ENCODE data around the gene C10orf105. TPM values are rescaled to one million over a fixed set of nuclear protein-coding genes. Genes with fewer than 3 reads are reported as not detected.

C10orf105 gene
- total and polyA plus RNA-seq, 12 donors, result 0.03 to 0.16 (median 0.07) TPM; not detected in 5

- no peak for DNase-seq
- intact Hi-C loops (cut with DNase I), result no loop called here
- peak overlapping the region in 2 of 10 donors; percentile 76 to 86 for H3K27ac ChIP-seq
- no peak overlapping the region for H3K4me3 ChIP-seq
- H3K27me3 ChIP-seq, result no peaks in the 10 kb centered on the region
- TF ChIP-seq, protein P1, sequence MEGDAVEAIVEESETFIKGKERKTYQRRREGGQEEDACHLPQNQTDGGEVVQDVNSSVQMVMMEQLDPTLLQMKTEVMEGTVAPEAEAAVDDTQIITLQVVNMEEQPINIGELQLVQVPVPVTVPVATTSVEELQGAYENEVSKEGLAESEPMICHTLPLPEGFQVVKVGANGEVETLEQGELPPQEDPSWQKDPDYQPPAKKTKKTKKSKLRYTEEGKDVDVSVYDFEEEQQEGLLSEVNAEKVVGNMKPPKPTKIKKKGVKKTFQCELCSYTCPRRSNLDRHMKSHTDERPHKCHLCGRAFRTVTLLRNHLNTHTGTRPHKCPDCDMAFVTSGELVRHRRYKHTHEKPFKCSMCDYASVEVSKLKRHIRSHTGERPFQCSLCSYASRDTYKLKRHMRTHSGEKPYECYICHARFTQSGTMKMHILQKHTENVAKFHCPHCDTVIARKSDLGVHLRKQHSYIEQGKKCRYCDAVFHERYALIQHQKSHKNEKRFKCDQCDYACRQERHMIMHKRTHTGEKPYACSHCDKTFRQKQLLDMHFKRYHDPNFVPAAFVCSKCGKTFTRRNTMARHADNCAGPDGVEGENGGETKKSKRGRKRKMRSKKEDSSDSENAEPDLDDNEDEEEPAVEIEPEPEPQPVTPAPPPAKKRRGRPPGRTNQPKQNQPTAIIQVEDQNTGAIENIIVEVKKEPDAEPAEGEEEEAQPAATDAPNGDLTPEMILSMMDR (IDR thresholded peaks at IDR 0.05), result no peak
- 94 to 96% methylated on average over 17 of the region's 17 CpGs for WGBS, 2 donors
- no peaks in the 10 kb centered on the region for H3K36me3 ChIP-seq
- ATAC-seq, result no peak
- H3K4me1 ChIP-seq, result peaks cover 0 to 34% (median 22%) of the 10 kb centered on the region in 9 donors
- H3K9me3 ChIP-seq, result no peaks in the 10 kb centered on the region
Observed at GRCh38 chr10:71677261-71677660, 42.3 kb downstream of the C10orf105 start.

DNA sequence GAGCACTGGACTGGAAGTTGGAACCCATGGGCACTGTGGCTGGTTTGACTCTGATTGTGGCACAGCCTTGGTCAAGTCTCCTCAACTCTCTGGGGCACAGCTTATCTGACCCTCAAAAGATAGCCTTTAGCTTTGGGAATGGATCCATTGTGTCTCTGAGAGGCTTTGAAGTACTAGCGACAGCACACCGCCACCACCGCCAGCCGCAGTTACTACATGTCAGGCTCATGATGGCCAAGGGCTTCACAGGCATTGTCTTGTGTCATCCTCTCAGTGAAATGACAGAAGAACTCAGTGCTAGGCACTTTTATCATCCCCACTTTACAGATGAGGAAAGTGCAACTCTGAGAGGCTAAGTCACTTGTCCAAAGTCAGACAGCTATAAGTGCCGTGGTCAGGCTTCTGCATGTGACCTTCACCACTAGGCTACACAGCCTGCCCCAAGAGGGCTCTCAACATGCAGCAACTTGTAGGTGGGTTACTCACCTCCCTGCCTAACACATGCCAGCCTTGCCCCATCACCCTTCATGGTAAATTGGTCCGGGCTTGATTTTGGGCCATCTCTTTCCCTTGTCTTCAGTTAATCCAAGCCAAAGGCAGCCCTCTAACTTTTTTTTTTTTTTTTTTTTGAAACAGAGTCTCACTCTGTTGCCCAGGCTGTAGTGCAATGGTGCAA, 44.1 kb downstream of the C10orf105 start:
- Histone ChIP-seq H3K4me3 (no peak overlapping the region), H3K36me3 (no peaks in the 10 kb centered on the region), H3K27ac (no peak overlapping the region), H3K4me1 (peaks cover 0 to 29% (median 22%) of the 10 kb centered on the region in 9 donors), H3K9me3 (no peaks in the 10 kb centered on the region), H3K27me3 (no peaks in the 10 kb centered on the region)
- intact Hi-C loops (cut with DNase I), result no loop called here
- TF ChIP-seq, protein P1 (IDR thresholded peaks at IDR 0.05), result no peak
- no peak for DNase-seq
- ATAC-seq, result no peak
- WGBS, 2 donors, result 97 to 98% methylated on average over 6 of the region's 6 CpGs

DNA sequence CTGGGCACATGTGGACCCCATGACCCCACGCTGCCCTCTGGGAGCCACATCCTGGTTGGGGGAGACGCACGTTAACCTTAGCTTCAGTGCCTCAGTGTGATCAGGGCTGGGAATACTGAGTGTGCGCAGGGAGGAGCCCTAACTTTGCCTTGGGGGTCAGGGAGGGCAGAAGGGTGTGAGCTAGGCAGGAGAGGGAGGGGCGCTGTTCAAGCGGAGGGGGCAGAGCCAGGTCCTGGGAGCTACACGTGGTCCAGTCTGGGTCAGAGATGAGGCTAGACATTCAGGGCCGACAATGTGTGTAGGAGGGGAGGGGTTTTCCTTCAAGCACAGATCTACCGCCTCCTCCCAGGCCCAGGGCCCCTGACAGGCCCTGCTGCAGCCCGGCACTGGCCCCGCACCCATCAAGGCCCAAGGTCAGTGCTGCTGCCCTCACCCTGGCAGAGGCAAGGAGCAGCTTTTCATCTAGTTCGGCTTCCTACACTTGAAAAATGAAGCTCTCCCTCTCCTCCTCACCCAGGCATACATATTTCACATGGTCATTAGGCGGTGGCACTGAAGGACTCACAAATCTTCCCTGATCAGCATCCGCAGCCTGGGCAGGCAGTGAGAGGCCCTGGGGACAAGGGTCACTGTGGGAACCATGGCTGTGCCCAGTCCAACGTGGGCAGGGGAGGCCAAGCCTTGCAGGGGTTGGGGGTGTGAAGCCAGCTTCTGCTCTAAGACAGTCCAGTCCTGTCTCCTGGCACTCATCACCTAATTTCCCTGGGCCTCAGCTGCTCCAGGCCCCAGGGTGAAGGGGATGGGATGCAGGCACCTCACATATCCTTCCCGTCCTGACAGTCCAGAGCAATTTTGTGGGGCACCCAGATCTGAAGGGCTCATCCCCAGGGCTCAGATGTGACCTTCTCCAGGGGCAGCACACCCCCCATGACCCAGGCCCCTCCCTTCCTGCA, 47.3 kb downstream of the C10orf105 start:
- ATAC-seq (peak in 1 of 8 donors; percentile 41), DNase-seq (no peak)
- WGBS, 2 donors, result 84 to 89% methylated on average over 16 of the region's 16 CpGs
- TF ChIP-seq, protein P1 (IDR thresholded peaks at IDR 0.05), result no peak
- Histone ChIP-seq H3K4me3 (no peak overlapping the region), H3K9me3 (no peaks in the 10 kb centered on the region), H3K27me3 (no peaks in the 10 kb centered on the region), H3K27ac (no peak overlapping the region), H3K4me1 (no peaks in the 10 kb centered on the region), H3K36me3 (no peaks in the 10 kb centered on the region)
- intact Hi-C loops (cut with DNase I), result loop anchor here in 1 of 10 donors (5.0 kb wide), 1 partner anchor 150 kb away; no protein-coding TSS in a partner anchor

DNA sequence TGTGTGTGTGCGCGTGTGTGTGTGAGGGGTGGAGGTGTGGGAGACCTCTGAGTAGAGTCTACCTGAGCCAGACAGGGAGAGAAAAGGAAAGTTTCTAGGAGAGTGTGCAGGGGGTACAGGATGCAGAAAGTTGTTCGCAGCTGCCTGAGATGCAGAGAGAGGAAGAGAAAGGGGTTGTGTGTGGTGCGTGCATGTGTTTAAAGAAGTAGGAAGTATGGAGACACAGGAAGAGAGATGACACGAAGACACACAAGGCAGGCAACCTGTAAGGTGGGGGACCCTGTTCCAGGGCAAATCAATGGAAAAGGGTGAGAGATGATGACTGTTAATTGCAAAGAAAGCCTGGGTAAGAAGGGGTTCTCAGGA, 52.2 kb downstream of the C10orf105 start:
- TF ChIP-seq, protein P1 (IDR thresholded peaks at IDR 0.05), result no peak
- DNase-seq (no peak), ATAC-seq (peak in 1 of 8 donors; percentile 38)
- Histone ChIP-seq H3K9me3 (no peaks in the 10 kb centered on the region), H3K36me3 (no peaks in the 10 kb centered on the region), H3K27ac (no peak overlapping the region), H3K27me3 (peaks cover 0 to 5% (median 0%) of the 10 kb centered on the region in 7 donors), H3K4me1 (no peaks in the 10 kb centered on the region), H3K4me3 (no peak overlapping the region)
- intact Hi-C loops (cut with DNase I), result no loop called here
- 55 to 57% methylated on average over 5 of the region's 5 CpGs for WGBS, 2 donors

Data from heart right ventricle (tissue), 16 donors.